Trophoblast cell (in vitro differentiated cells and primary cell): Measurements from ENCODE around the gene GART.

Experiments
- DNase-seq, 2 donors: peaks; one replicate each; pipeline ENCODE4 v3.0.0-alpha.2; 2016
- H2AFZ ChIP-seq: 2 replicates; pipeline ENCODE4 v1.6.1; 2013; ENCODE audit warnings: low read length, moderate library complexity, mild to moderate bottlenecking; ENCODE audit not compliant: insufficient read depth, poor library complexity
- H2AK5ac ChIP-seq: 2 replicates; pipeline ENCODE4 v1.6.1; 2013; ENCODE audit warnings: mild to moderate bottlenecking, low read length
- H2BK120ac ChIP-seq: 2 replicates; pipeline ENCODE4 v1.6.1; 2013; ENCODE audit warnings: low read length, mild to moderate bottlenecking, moderate library complexity; ENCODE audit not compliant: insufficient read depth, poor library complexity
- H2BK12ac ChIP-seq: 2 replicates; pipeline ENCODE4 v1.6.1; 2013; ENCODE audit warnings: mild to moderate bottlenecking, low read length, moderate library complexity
- H2BK5ac ChIP-seq: 2 replicates; pipeline ENCODE4 v1.6.1; 2013; ENCODE audit warnings: low read length, low read depth, moderate library complexity, mild to moderate bottlenecking; ENCODE audit not compliant: poor library complexity
- H3K14ac ChIP-seq: 2 replicates; pipeline ENCODE4 v1.6.1; 2013; ENCODE audit warnings: mild to moderate bottlenecking, low read length
- H3K18ac ChIP-seq: 2 replicates; pipeline ENCODE4 v1.6.1; 2013; ENCODE audit warnings: mild to moderate bottlenecking, low read length
- H3K23ac ChIP-seq: 2 replicates; pipeline ENCODE4 v1.6.1; 2013; ENCODE audit warnings: low read length
- H3K27ac ChIP-seq: 2 replicates; pipeline ENCODE4 v1.5.1; 2013; ENCODE audit warnings: low read depth, mild to moderate bottlenecking, inconsistent platforms, low read length, moderate library complexity
- H3K27me3 ChIP-seq: 2 replicates; pipeline ENCODE4 v1.6.1; 2013; ENCODE audit warnings: inconsistent platforms, mild to moderate bottlenecking, low read length, moderate library complexity; ENCODE audit not compliant: insufficient read depth
- H3K36me3 ChIP-seq, 2 experiments: 1 replicate in 1 of 2; 2 replicates in 1 of 2; pipeline ENCODE4 v1.6.1; 2013; ENCODE audit warnings: low read length in 2 of 2, mild to moderate bottlenecking in 2 of 2, moderate library complexity in 1 of 2; ENCODE audit not compliant: insufficient read depth in 2 of 2, control insufficient read depth in 1 of 2
- H3K4ac ChIP-seq: 2 replicates; pipeline ENCODE4 v1.6.1; 2013; ENCODE audit warnings: low read depth, mild to moderate bottlenecking, low read length, moderate library complexity
- H3K4me1 ChIP-seq, 2 experiments: 1 replicate in 1 of 2; 2 replicates in 1 of 2; pipeline ENCODE4 v1.6.1; 2013; ENCODE audit warnings: low read length in 2 of 2, mild to moderate bottlenecking in 2 of 2, moderate library complexity in 1 of 2; ENCODE audit not compliant: insufficient read depth in 2 of 2, control insufficient read depth in 1 of 2
- H3K4me2 ChIP-seq: 2 replicates; pipeline ENCODE4 v1.6.1; 2013; ENCODE audit warnings: inconsistent platforms, mild to moderate bottlenecking, low read length, moderate library complexity
- H3K4me3 ChIP-seq: 2 replicates; pipeline ENCODE4 v1.5.1; 2013; ENCODE audit warnings: mild to moderate bottlenecking, low read depth, low read length, inconsistent platforms
- H3K79me1 ChIP-seq: one replicate; pipeline ENCODE4 v1.6.1; 2013; ENCODE audit warnings: low read length
- H3K79me2 ChIP-seq: 2 replicates; pipeline ENCODE4 v1.6.1; 2013; ENCODE audit warnings: low read length, mild to moderate bottlenecking; ENCODE audit not compliant: control insufficient read depth, insufficient read depth, poor library complexity
- H3K9ac ChIP-seq: 2 replicates; pipeline ENCODE4 v1.6.1; 2013; ENCODE audit warnings: mild to moderate bottlenecking, low read length
- H3K9me3 ChIP-seq: 2 replicates; pipeline ENCODE4 v1.6.1; 2013; ENCODE audit warnings: low read depth, mild to moderate bottlenecking, control low read depth, inconsistent platforms, low read length; ENCODE audit not compliant: insufficient read depth
- H4K12ac ChIP-seq: 2 replicates; pipeline ENCODE4 v1.6.1; 2013; ENCODE audit warnings: low read depth, mild to moderate bottlenecking, low read length, moderate library complexity
- H4K8ac ChIP-seq: 2 replicates; pipeline ENCODE4 v1.6.1; 2013; ENCODE audit warnings: low read depth, mild to moderate bottlenecking, low read length, moderate library complexity
- H4K91ac ChIP-seq: one replicate; pipeline ENCODE4 v1.6.1; 2013; ENCODE audit warnings: low read depth, mild to moderate bottlenecking, low read length, moderate library complexity
- WGBS: extraction: QIAGEN DNeasy Blood & Tissue Kit; methylation state at CpG from one replicate; pipeline ENCODE4 v1.1.7; 2013; ENCODE audit warnings: missing lambda C conversion rate; ENCODE audit not compliant: insufficient read length, insufficient coverage; ENCODE audit errors: extremely low coverage; 5-methylcytosine and 5-hydroxymethylcytosine counted together

Gene GART

GRCh38 chr21:33560965-33561364 lies 19.0 kb upstream of the GART start:
- Histone ChIP-seq H3K9me3 (no peaks in the 10 kb centered on the region), H3K9ac (no peak overlapping the region), H2BK12ac (no peak overlapping the region), H3K27me3 (no peaks in the 10 kb centered on the region), H2AK5ac (no peak overlapping the region), H3K14ac (no peak overlapping the region), H3K79me1 (no peaks in the 10 kb centered on the region), H3K27ac (no peak overlapping the region), H3K4me2 (no peak overlapping the region), H4K8ac (no peak overlapping the region), H4K12ac (no peak overlapping the region), H4K91ac (no peak overlapping the region), H2BK120ac (no peak overlapping the region), H3K36me3 (peaks cover 11 to 25% of the 10 kb centered on the region in 2 experiments), H3K18ac (no peak overlapping the region), H3K79me2 (no peaks in the 10 kb centered on the region), H3K4me3 (no peak overlapping the region), H3K4me1 (no peaks in the 10 kb centered on the region), H2BK5ac (no peak overlapping the region), H3K4ac (no peak overlapping the region), H3K23ac (no peak overlapping the region), H2AFZ (no peak overlapping the region)
- DNase-seq = no peak

GRCh38 chr21:33559813-33560212 lies 17.9 kb upstream of the GART start:
- peaks cover 14 to 29% of the 10 kb centered on the region in 2 experiments for H3K36me3 ChIP-seq
- H3K14ac ChIP-seq = no peak overlapping the region
- H4K8ac ChIP-seq = no peak overlapping the region
- no peak overlapping the region for H2BK5ac ChIP-seq
- no peak overlapping the region for H3K4me3 ChIP-seq
- H3K4me2 ChIP-seq = no peak overlapping the region
- no peak overlapping the region for H2BK12ac ChIP-seq
- H3K23ac ChIP-seq = no peak overlapping the region
- H3K79me1 ChIP-seq = no peaks in the 10 kb centered on the region
- no peak overlapping the region for H4K91ac ChIP-seq
- H3K18ac ChIP-seq = no peak overlapping the region
- no peak overlapping the region for H2AK5ac ChIP-seq
- no peak overlapping the region for H2AFZ ChIP-seq
- no peak overlapping the region for H4K12ac ChIP-seq
- H2BK120ac ChIP-seq = no peak overlapping the region
- H3K4ac ChIP-seq = no peak overlapping the region
- H3K4me1 ChIP-seq = no peaks in the 10 kb centered on the region
- H3K9me3 ChIP-seq = no peaks in the 10 kb centered on the region
- no peak for DNase-seq
- H3K27ac ChIP-seq = no peak overlapping the region
- H3K27me3 ChIP-seq = no peaks in the 10 kb centered on the region
- WGBS = no CpG with 5 or more reads among the region's 10 CpGs
- H3K79me2 ChIP-seq = no peaks in the 10 kb centered on the region
- no peak overlapping the region for H3K9ac ChIP-seq

- Histone ChIP-seq H2BK5ac (no peak overlapping the region), H3K36me3 (peaks cover 14 to 38% of the 10 kb centered on the region in 2 experiments), H3K4me1 (no peaks in the 10 kb centered on the region), H2AFZ (no peak overlapping the region), H3K9me3 (no peaks in the 10 kb centered on the region), H3K4me2 (no peak overlapping the region), H3K4me3 (no peak overlapping the region), H3K79me1 (no peaks in the 10 kb centered on the region), H4K12ac (no peak overlapping the region), H4K91ac (no peak overlapping the region), H3K23ac (no peak overlapping the region), H3K4ac (no peak overlapping the region), H3K18ac (no peak overlapping the region), H2BK120ac (no peak overlapping the region), H2BK12ac (no peak overlapping the region), H3K9ac (no peak overlapping the region), H3K14ac (no peak overlapping the region), H3K27ac (no peak overlapping the region), H3K27me3 (no peaks in the 10 kb centered on the region), H3K79me2 (no peaks in the 10 kb centered on the region), H4K8ac (no peak overlapping the region), H2AK5ac (no peak overlapping the region)
- DNase-seq = no peak
- WGBS = no CpG with 5 or more reads among the region's 4 CpGs
Observed at GRCh38 chr21:33558777-33559421, 17.0 kb upstream of the GART start.

- Histone ChIP-seq H3K27ac (no peak overlapping the region), H2AFZ (no peak overlapping the region), H4K8ac (no peak overlapping the region), H3K4me3 (no peak overlapping the region), H3K27me3 (no peaks in the 10 kb centered on the region), H3K23ac (no peak overlapping the region), H3K4ac (no peak overlapping the region), H3K4me1 (no peaks in the 10 kb centered on the region), H3K18ac (no peak overlapping the region), H3K36me3 (peaks cover 22 to 52% of the 10 kb centered on the region in 2 experiments), H2BK120ac (no peak overlapping the region), H3K79me2 (peaks cover 4% of the 10 kb centered on the region), H3K9ac (no peak overlapping the region), H3K79me1 (no peaks in the 10 kb centered on the region), H2AK5ac (no peak overlapping the region), H4K91ac (no peak overlapping the region), H3K4me2 (no peak overlapping the region), H3K14ac (no peak overlapping the region), H3K9me3 (no peaks in the 10 kb centered on the region), H2BK5ac (no peak overlapping the region), H4K12ac (no peak overlapping the region), H2BK12ac (no peak overlapping the region)
- DNase-seq = no peak
- no CpG with 5 or more reads among the region's 19 CpGs for WGBS
Observed at GRCh38 chr21:33557447-33557846, 15.5 kb upstream of the GART start.
